Measurements from ENCODE around the gene KLF13. TPM values are rescaled to one million over a fixed set of nuclear protein-coding genes. Genes with fewer than 3 reads are reported as not detected.

KLF13 gene
- total RNA-seq, 1 experiment from 2014 or later = 43.1 TPM

GRCh38 chr15:31327669-31328427, 1.2 kb downstream of the KLF13 start:
- in situ Hi-C loops (cut with HindIII; ENCODE audit: low pct_unique_long_range_greater_than_20kb, low sequenced_read_pairs) = no loop called here
- peak; percentile 67 for DNase-seq (ENCODE audit: low read depth)

- DNase-seq (ENCODE audit: low read depth) = no peak
- in situ Hi-C loops (cut with HindIII; ENCODE audit: low pct_unique_long_range_greater_than_20kb, low sequenced_read_pairs) = no loop called here
These were observed 1.9 kb downstream of the KLF13 start for GRCh38 chr15:31328428-31328968.

GRCh38 chr15:31328969-31329639, 2.5 kb downstream of the KLF13 start:
- no peak for DNase-seq (ENCODE audit: low read depth)
- in situ Hi-C loops (cut with HindIII; ENCODE audit: low pct_unique_long_range_greater_than_20kb, low sequenced_read_pairs) = no loop called here

GRCh38 chr15:31329640-31330010, 3.0 kb downstream of the KLF13 start:
- DNase-seq (ENCODE audit: low read depth) = no peak
- in situ Hi-C loops (cut with HindIII; ENCODE audit: low pct_unique_long_range_greater_than_20kb, low sequenced_read_pairs) = no loop called here

GRCh38 chr15:31330111-31330785, 3.6 kb downstream of the KLF13 start:
- in situ Hi-C loops (cut with HindIII; ENCODE audit: low pct_unique_long_range_greater_than_20kb, low sequenced_read_pairs) = no loop called here
- DNase-seq (ENCODE audit: low read depth) = no peak

GRCh38 chr15:31330836-31331235, 4.2 kb downstream of the KLF13 start:
- in situ Hi-C loops (cut with HindIII; ENCODE audit: low pct_unique_long_range_greater_than_20kb, low sequenced_read_pairs) = no loop called here
- DNase-seq (ENCODE audit: low read depth) = no peak

GRCh38 chr15:31331389-31331788, 4.8 kb downstream of the KLF13 start:
- in situ Hi-C loops (cut with HindIII; ENCODE audit: low pct_unique_long_range_greater_than_20kb, low sequenced_read_pairs) = no loop called here
- no peak for DNase-seq (ENCODE audit: low read depth)

GRCh38 chr15:31332020-31332680, 5.5 kb downstream of the KLF13 start:
- in situ Hi-C loops (cut with HindIII; ENCODE audit: low pct_unique_long_range_greater_than_20kb, low sequenced_read_pairs) = no loop called here
- no peak for DNase-seq (ENCODE audit: low read depth)

GRCh38 chr15:31332681-31333071, 6.0 kb downstream of the KLF13 start:
- DNase-seq (ENCODE audit: low read depth) = no peak
- in situ Hi-C loops (cut with HindIII; ENCODE audit: low pct_unique_long_range_greater_than_20kb, low sequenced_read_pairs) = no loop called here

- in situ Hi-C loops (cut with HindIII; ENCODE audit: low pct_unique_long_range_greater_than_20kb, low sequenced_read_pairs) = no loop called here
- DNase-seq (ENCODE audit: low read depth) = no peak
These were observed 6.5 kb downstream of the KLF13 start for GRCh38 chr15:31333119-31333518.

- no peak for DNase-seq (ENCODE audit: low read depth)
- in situ Hi-C loops (cut with HindIII; ENCODE audit: low pct_unique_long_range_greater_than_20kb, low sequenced_read_pairs) = no loop called here
These were observed 7.2 kb downstream of the KLF13 start for GRCh38 chr15:31333820-31334219.

- in situ Hi-C loops (cut with HindIII; ENCODE audit: low pct_unique_long_range_greater_than_20kb, low sequenced_read_pairs) = no loop called here
- DNase-seq (ENCODE audit: low read depth) = no peak
These were observed 9.5 kb downstream of the KLF13 start for GRCh38 chr15:31335989-31336592.

- in situ Hi-C loops (cut with HindIII; ENCODE audit: low pct_unique_long_range_greater_than_20kb, low sequenced_read_pairs) = no loop called here
- no peak for DNase-seq (ENCODE audit: low read depth)
These were observed 10.1 kb downstream of the KLF13 start for GRCh38 chr15:31336593-31337295.

- no peak for DNase-seq (ENCODE audit: low read depth)
- in situ Hi-C loops (cut with HindIII; ENCODE audit: low pct_unique_long_range_greater_than_20kb, low sequenced_read_pairs) = no loop called here
These were observed 10.9 kb downstream of the KLF13 start for GRCh38 chr15:31337352-31338031.

- in situ Hi-C loops (cut with HindIII; ENCODE audit: low pct_unique_long_range_greater_than_20kb, low sequenced_read_pairs) = no loop called here
- DNase-seq (ENCODE audit: low read depth) = no peak
These were observed 11.8 kb downstream of the KLF13 start for GRCh38 chr15:31338318-31338878.

GRCh38 chr15:31338879-31339557, 12.4 kb downstream of the KLF13 start:
- in situ Hi-C loops (cut with HindIII; ENCODE audit: low pct_unique_long_range_greater_than_20kb, low sequenced_read_pairs) = no loop called here
- DNase-seq (ENCODE audit: low read depth) = peak; percentile 71

GRCh38 chr15:31339558-31339895, 12.9 kb downstream of the KLF13 start:
- in situ Hi-C loops (cut with HindIII; ENCODE audit: low pct_unique_long_range_greater_than_20kb, low sequenced_read_pairs) = no loop called here
- DNase-seq (ENCODE audit: low read depth) = no peak
